WTC11 (cell line): ENCODE measurements around the gene CAMK2B. TPM values are rescaled to one million over a fixed set of nuclear protein-coding genes. Genes with fewer than 3 reads are reported as not detected.
A peak's percentile ranks its signal among the peaks of the same experiment; 100 is the strongest.

ENCODE experiments used
- ATAC-seq: fragments of 200-7000 bp; cut with Tn5 transposase; 2 replicates; pipeline ENCODE4 v1.10.0; 2021; ENCODE audit warnings: mild to moderate bottlenecking, moderate library complexity
- CTCF ChIA-PET: fragments of 300-600 bp; sonication (Branson Sonifier 250); formaldehyde crosslinking; loops from one replicate; lab custom pipeline; 2021; ENCODE audit warnings: antibody characterized with exemption; lab: Charles Lee
- POLR2A ChIA-PET: fragments of 350-600 bp; sonication (Branson Sonifier 250); formaldehyde crosslinking; loops from one replicate; lab custom pipeline; 2021; ENCODE audit warnings: antibody characterized with exemption; lab: Charles Lee
- DNase-seq: peaks from one replicate; pipeline ENCODE4 v3.0.0; 2021; ENCODE audit warnings: low spot score
- H3K27ac Mint-ChIP-seq: 2 replicates; pipeline ENCODE4 v1.8.0; 2021; ENCODE audit warnings: mixed read lengths
- H3K27me3 Mint-ChIP-seq: 2 replicates; pipeline ENCODE4 v1.8.0; 2021; ENCODE audit warnings: low read depth, mild to moderate bottlenecking, moderate library complexity, mixed read lengths
- H3K36me3 Mint-ChIP-seq: 2 replicates; pipeline ENCODE4 v1.8.0; 2021; ENCODE audit warnings: mixed read lengths
- H3K4me1 Mint-ChIP-seq: 2 replicates; pipeline ENCODE4 v1.8.0; 2022; ENCODE audit warnings: mixed read lengths
- H3K4me3 Mint-ChIP-seq: 2 replicates; pipeline ENCODE4 v1.8.0; 2021; ENCODE audit warnings: mild to moderate bottlenecking, moderate library complexity, mixed read lengths
- H3K9me3 Mint-ChIP-seq: 2 replicates; pipeline ENCODE4 v1.8.0; 2021; ENCODE audit warnings: mixed read lengths
- AR ChIP-seq: fragments of 250-450 bp; sonication (Bioruptor Pico); IDR thresholded peaks from 2 replicates; pipeline ENCODE4 v1.9.0; 2021; ENCODE audit warnings: mild to moderate bottlenecking
- ATF1 ChIP-seq: sonication (generic); formaldehyde crosslinking; IDR thresholded peaks from 2 replicates; pipeline ENCODE4 v1.8.1; 2023; ENCODE audit warnings: mild to moderate bottlenecking, moderate library complexity, missing genetic modification reagents
- ATF2 ChIP-seq: sonication (generic); formaldehyde crosslinking; IDR thresholded peaks from 2 replicates; pipeline ENCODE4 v1.8.1; 2022; ENCODE audit warnings: low read depth, missing genetic modification reagents, borderline replicate concordance
- ETV6 ChIP-seq: sonication (generic); formaldehyde crosslinking; IDR thresholded peaks from 2 replicates; pipeline ENCODE4 v1.8.1; 2022; ENCODE audit warnings: mild to moderate bottlenecking, missing genetic modification reagents
- FOXP1 ChIP-seq: sonication (generic); formaldehyde crosslinking; IDR thresholded peaks from 2 replicates; pipeline ENCODE4 v1.8.0; 2022; ENCODE audit warnings: missing genetic modification reagents, mild to moderate bottlenecking, moderate library complexity, borderline replicate concordance
- HMGXB4 ChIP-seq: sonication (generic); formaldehyde crosslinking; IDR thresholded peaks from 2 replicates; pipeline ENCODE4 v1.8.1; 2023; ENCODE audit warnings: mild to moderate bottlenecking, moderate library complexity, missing genetic modification reagents
- MXD4 ChIP-seq: fragments of 250-450 bp; sonication (Bioruptor Pico); IDR thresholded peaks from 2 replicates; pipeline ENCODE4 v1.8.0; 2021; ENCODE audit warnings: mild to moderate bottlenecking, moderate library complexity, borderline replicate concordance
- RELA ChIP-seq: sonication (generic); formaldehyde crosslinking; IDR thresholded peaks from 2 replicates; pipeline ENCODE4 v1.8.1; 2022; ENCODE audit warnings: missing genetic modification reagents, mild to moderate bottlenecking, borderline replicate concordance
- SMAD3 ChIP-seq: sonication (generic); formaldehyde crosslinking; IDR thresholded peaks from 2 replicates; pipeline ENCODE4 v1.8.0; 2022; ENCODE audit warnings: missing genetic modification reagents, mild to moderate bottlenecking, borderline replicate concordance
- STAT6 ChIP-seq: sonication (generic); formaldehyde crosslinking; conservative IDR thresholded peaks from 2 replicates; pipeline ENCODE4 v1.8.1; 2023; ENCODE audit warnings: mild to moderate bottlenecking, low read depth, missing genetic modification reagents, moderate library complexity
- TEAD1 ChIP-seq: sonication (generic); formaldehyde crosslinking; IDR thresholded peaks from 2 replicates; pipeline ENCODE4 v1.8.0; 2022; ENCODE audit warnings: mild to moderate bottlenecking, missing genetic modification reagents
- USF1 ChIP-seq: sonication (generic); formaldehyde crosslinking; IDR thresholded peaks from 2 replicates; pipeline ENCODE4 v1.8.0; 2022; ENCODE audit warnings: mild to moderate bottlenecking, missing genetic modification reagents
- ZMAT4 ChIP-seq: fragments of 250-450 bp; sonication (Bioruptor Pico); IDR thresholded peaks from 2 replicates; pipeline ENCODE4 v1.9.0; 2021; ENCODE audit warnings: mild to moderate bottlenecking
- ZNF416 ChIP-seq: fragments of 250-450 bp; sonication (Bioruptor Pico); IDR thresholded peaks from 2 replicates; pipeline ENCODE4 v1.9.0; 2021; ENCODE audit warnings: mild to moderate bottlenecking, inconsistent platforms
- ZNF423 ChIP-seq: fragments of 250-450 bp; sonication (Bioruptor Pico); IDR thresholded peaks from 2 replicates; pipeline ENCODE4 v2.1.2; 2022; ENCODE audit warnings: mild to moderate bottlenecking, moderate library complexity
- ZNF512 ChIP-seq: sonication (generic); formaldehyde crosslinking; IDR thresholded peaks from 2 replicates; pipeline ENCODE4 v1.8.1; 2022; ENCODE audit warnings: missing genetic modification reagents, borderline replicate concordance
- ZNF532 ChIP-seq: fragments of 250-450 bp; sonication (Bioruptor Pico); IDR thresholded peaks from 2 replicates; pipeline ENCODE4 v1.9.0; 2021; ENCODE audit warnings: mild to moderate bottlenecking, borderline replicate concordance
- total RNA-seq: library from RNA; stranded (reverse); gene quantifications from 3 replicates; pipeline ENCODE4 v1.2.3, GENCODE V29; 2021

Gene CAMK2B
- total RNA-seq, 1 experiment from 2014 or later, result 0.44 TPM

- Mint-ChIP-seq H3K27me3 (peaks cover 23% of the 10 kb centered on the region), H3K27ac (no peak within 1 kb of the TSS), H3K4me1 (peaks cover 14% of the 10 kb centered on the region), H3K36me3 (peaks cover 13% of the 10 kb centered on the region), H3K4me3 (peak within 1 kb of the TSS; percentile 85), H3K9me3 (peaks cover 3% of the 10 kb centered on the region; the same call in 1 of the 2 replicates)
- DNase-seq (peak; percentile 94), ATAC-seq (peak; percentile 96)
- POLR2A ChIA-PET, result interaction anchor here (0.6 kb wide), 1 partner anchor 13 kb away, joined by 3 read pairs; no protein-coding TSS in a partner anchor
- CTCF ChIA-PET, result interaction anchor here (0.7 to 2.3 kb wide), 10 partner anchors 12 to 156 kb away, joined by 3 to 13 read pairs (median 4); partner anchors contain the start of genes DBNL, GCK and POLD2
- TF ChIP-seq ZNF423 (CRISPR knock-in tag) (peak; percentile 86), ZMAT4 (no peak), AR (CRISPR knock-in tag) (no peak), RELA (CRISPR knock-in tag) (peak; percentile 42; the same call in 1 of the 2 replicates), MXD4 (CRISPR knock-in tag) (no peak), HMGXB4 (peak; percentile 63; the same call in 1 of the 2 replicates), ZNF512 (CRISPR knock-in tag) (no peak), USF1 (CRISPR knock-in tag) (no peak), SMAD3 (CRISPR knock-in tag) (peak; percentile 84), ETV6 (peak; percentile 89), FOXP1 (peak; percentile 67; the same call in 1 of the 2 replicates), ATF1 (CRISPR knock-in tag) (no peak), STAT6 (no peak), ATF2 (CRISPR knock-in tag) (no peak), ZNF532 (CRISPR knock-in tag) (no peak), TEAD1 (CRISPR knock-in tag) (0 out of 2 replicates have a peak, but pooled peaks have one; percentile 14), ZNF416 (CRISPR knock-in tag) (no peak)
Measured at GRCh38 chr7:44200699-44201461, 124.5 kb downstream of the CAMK2B start, which contains the start of gene YKT6. YKT6 (plus strand) TSS chr7:44200978; CDS start chr7:44201136, 158 bp downstream.
